A172 (cell line): Measurements from ENCODE around the gene STPG3. TPM values are rescaled to one million over a fixed set of nuclear protein-coding genes. Genes with fewer than 3 reads are reported as not detected.

Experiments
- DNase-seq: peaks from one replicate; pipeline ENCODE4 v3.0.0-alpha.2; 2015; ENCODE audit warnings: low spot score
- total RNA-seq: library from RNA; depleted of rRNA; stranded (reverse); fragments of >200 nt; shearing (Covaris generic); gene quantifications from 2 replicates; pipeline ENCODE4 v1.2.3, GENCODE V29; 2014

STPG3 gene
- total RNA-seq, 1 experiment from 2014 or later: not detected

GRCh38 chr9:137244486-137245449 is 6.3 kb upstream of the STPG3 start:
- no peak for DNase-seq

- DNase-seq: no peak
Observed at GRCh38 chr9:137245450-137246421, 5.3 kb upstream of the STPG3 start.

GRCh38 chr9:137247135-137247915 is 3.8 kb upstream of the STPG3 start:
- DNase-seq: no peak

DNA sequence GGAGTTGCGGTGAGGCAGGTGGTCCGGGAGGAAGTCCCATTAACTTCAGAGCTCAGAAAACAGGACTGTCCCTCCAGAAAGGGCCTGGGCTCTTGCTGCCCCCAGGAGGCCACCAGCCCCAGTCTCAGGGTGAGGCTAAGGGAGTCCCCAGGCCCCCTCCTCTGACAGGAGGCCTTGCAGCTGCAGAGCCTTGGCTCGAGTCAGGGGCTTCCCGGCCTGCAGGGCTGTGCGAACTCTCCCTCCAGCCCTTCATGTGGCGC is 3.2 kb upstream of the STPG3 start:
- DNase-seq: no peak

DNA sequence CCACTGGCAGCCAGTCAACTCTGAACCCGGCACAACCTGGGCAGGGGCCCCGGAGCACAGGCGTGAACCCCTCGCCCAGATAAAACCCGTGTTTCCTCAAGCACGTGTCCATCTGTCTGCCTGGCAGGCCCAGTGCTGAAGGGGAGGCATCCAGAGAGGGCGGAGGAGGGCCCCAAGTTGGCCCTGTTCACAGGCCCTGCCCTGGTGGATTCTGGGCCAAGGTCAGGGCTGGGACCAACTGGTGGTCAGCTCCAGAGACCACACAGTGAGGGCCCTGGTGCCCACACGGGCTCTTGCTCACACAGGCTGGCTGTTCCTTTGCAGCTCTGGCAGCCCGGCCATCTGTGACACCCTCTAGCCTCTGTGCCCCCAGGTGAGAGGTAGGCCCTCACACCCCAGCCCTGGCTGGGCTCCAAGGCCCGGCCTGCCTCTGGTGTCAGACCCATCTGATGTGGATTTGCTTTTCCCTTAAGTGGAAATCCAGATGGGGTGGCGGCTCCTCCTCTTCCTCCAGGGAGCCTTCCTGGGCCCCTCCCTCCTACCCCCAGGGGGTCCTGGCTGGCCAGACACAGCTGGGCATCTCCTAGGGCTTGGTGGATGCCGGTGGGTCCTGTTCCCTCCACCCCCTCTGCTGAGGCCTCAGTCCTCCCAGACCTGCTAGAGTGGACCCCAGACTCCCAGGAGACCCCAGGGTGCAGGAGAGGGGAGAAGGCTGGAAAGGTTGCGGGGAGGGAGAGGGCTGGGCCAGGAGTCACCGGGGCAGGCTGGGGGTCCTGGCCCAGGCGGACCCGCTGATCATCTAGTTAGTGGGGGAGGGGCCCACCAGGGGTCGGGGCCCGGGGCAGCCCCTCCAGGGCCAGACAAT is 525 bp upstream of the STPG3 start:
- DNase-seq: no peak

GRCh38 chr9:137251490-137252268 is 593 bp downstream of the STPG3 start:
- DNase-seq: no peak

GRCh38 chr9:137252555-137253506 is 1.7 kb downstream of the STPG3 start:
- no peak for DNase-seq

DNA sequence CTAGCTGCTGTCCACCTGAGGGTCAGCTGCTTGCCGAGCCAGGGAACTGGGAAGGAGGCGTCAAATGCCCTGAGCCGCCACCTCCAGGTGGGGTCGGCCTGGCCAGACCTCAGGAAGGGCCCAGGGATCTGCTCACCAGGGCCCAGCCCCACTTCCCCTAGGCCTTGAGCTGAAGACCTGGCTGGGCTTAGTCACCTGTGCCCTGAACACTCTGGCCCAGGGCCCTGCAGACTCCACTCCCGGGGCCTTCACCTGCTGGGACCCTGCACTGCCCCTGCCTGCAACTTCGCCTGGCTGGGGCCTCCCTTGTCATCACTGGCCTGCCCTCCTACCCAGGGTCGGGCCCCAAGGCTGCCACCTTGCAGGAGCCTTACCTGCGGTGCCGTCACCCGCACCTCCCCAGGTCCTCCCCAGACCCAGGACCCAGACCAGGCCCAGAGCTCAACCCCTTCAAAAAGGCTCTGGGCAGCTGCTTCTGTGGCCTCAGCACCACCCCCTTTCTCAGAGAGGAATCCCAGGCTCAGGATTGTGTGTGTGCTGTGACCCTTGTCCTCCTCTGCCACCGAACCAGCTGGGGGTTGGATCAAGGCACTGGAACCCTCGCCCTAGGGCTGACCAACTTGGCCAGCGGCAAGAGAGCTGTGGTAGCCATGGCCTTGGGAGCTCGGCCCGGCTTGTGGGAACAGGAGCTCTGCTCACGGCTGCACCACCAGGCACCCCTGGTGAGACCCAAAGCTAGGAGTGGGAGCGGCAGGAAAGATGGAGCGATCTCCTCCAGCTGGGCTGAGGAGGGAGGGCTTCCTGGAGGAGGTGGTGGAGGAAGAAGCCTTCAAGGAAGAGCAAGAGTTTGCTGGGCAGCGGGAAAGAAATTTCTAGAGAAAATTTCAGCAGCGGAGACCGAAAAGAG is 2.9 kb downstream of the STPG3 start:
- DNase-seq: peak; percentile 35

DNA sequence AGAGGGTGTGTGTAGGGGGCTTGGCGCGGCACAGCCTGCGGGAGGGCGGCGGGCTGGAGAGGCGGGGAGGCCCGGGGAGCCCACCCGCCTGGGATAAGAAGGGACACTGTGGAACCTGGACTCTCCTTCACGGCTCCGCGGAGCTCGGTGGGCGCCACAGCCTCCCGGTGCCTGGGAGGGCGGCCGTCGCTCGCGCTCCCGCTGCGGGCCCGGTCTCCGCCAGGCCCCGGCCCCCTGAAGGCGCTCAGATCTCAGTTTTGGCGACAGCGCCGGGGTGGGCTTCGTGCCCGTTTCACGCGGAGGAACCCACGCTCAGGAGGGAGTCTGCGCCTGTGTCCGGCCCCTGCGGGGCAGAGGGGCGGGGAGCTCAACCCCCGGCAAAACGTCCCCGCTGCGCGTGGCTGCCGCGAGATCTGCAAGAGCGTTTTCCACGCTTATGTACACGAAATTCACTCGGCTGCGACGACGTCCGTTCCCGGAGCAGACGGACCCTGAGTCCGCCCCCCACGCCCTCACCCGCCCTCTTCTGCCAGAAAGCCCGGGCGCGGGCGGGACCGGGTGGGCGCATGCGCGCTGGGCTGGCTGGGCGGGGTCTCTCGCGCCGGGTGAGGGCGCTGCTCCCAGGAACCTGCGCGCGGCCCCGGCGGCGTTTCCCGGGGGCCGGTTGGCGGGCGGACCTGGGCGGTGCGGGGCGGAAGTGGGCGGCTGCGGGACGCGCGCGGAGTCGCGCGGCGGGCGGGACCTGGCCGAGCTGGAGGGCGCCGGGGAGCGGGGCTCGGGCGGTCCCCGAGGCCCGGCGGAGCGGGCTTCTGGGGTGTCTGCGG is 3.8 kb downstream of the STPG3 start, which contains the start of gene NELFB:
Gene NELFB (plus strand): TSS at position 704 of the 824 bp plus-strand sequence.
- DNase-seq: peak; percentile 84

DNA sequence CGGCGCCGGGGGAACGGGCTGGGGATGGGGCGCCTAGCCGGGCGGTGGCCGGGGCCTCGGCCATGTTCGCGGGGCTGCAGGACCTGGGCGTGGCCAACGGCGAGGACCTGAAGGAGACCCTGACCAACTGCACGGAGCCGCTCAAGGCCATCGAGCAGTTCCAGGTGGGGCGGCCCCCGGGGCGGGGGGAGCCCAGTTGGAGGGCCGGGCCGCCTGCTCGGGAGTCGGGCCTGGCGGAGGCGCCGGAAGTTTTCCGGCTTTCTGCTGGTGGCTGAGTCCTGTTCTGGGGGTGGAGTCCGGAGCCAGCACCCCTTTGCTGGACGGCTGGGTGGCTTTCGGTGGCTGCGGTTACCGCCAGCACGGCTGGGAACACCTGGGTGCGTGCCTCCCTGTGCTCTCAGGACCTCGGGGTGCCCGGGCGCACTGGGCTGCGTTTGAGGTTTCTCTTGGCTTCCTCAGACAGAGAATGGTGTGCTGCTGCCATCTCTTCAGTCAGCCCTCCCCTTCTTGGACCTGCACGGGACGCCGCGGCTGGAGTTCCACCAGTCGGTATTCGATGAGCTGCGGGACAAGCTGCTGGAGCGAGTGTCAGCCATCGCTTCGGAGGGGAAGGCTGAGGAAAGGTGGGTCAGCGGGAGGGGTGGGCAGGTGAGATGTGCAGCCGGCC is 4.5 kb downstream of the STPG3 start:
- peak; percentile 41 for DNase-seq

GRCh38 chr9:137256362-137256761 is 5.3 kb downstream of the STPG3 start:
- no peak for DNase-seq

DNA sequence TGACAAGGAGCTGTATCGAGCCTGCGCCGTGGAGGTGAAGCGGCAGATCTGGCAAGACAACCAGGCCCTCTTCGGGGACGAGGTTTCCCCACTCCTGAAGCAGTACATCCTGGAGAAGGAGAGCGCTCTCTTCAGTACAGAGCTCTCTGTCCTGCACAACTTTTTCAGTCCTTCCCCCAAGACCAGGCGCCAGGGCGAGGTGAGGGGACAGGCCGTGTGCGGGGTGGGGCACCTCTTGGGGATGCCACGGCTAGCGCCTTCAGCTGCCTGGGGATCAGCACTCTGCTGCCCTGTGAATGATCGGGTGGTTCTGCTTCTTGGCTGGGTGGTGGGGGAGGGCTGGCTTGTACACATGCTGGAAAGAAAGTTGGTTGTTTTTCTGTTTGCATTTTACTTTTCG is 5.8 kb downstream of the STPG3 start:
- no peak for DNase-seq

GRCh38 chr9:137262173-137262908 is 11.3 kb downstream of the STPG3 start:
- DNase-seq: peak; percentile 60

GRCh38 chr9:137262909-137263285 is 11.8 kb downstream of the STPG3 start:
- DNase-seq: no peak

DNA sequence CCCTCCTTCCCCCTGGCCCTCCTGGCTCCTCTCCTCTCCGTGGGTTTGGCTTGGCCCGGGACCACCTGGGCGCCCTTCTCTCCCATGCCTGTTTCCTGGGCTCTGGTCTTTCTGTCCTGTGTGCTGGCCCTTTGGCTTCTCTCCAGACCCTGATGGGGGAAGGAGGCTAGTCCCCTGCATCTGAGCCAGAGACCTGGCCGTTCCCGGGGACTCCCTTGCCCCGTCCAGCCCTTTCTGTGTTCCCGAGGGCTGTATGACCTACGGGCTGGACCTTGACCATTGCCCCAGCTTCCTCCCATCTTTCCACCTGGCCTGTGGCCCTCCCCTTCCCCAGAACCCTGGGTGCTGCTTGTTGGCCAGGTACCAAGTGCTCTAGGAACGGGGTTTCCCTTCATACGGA is 12.4 kb downstream of the STPG3 start:
- no peak for DNase-seq

DNA sequence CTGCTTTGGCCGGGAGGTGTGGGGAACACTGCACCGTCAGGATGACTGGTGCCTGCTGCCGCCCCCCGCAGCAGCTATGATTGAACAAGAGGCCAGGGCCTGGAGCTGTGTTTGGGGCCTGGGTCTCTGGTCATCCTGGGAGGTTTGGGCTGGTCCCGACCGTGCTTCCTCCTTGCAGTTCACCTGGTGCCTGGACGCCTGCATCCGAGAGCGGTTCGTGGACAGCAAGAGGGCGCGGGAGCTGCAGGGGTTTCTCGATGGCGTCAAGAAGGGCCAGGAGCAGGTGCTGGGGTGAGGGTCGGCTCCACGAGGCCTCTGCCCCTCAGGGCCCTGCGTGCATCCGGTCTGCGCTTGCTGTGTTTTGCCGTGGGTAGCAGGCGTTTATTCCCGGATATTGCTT is 13.0 kb downstream of the STPG3 start:
- DNase-seq: no peak
